HG02852 (cell line): ENCODE results near the gene TNFAIP2.

Experiments used
- ATAC-seq: cut with Tn5 transposase; IDR thresholded peaks from one replicate; pipeline ENCODE4 v1.9.1; 2021; ENCODE audit warnings: mild to moderate bottlenecking, moderate library complexity; ENCODE audit not compliant: unreplicated experiment

Gene TNFAIP2

DNA sequence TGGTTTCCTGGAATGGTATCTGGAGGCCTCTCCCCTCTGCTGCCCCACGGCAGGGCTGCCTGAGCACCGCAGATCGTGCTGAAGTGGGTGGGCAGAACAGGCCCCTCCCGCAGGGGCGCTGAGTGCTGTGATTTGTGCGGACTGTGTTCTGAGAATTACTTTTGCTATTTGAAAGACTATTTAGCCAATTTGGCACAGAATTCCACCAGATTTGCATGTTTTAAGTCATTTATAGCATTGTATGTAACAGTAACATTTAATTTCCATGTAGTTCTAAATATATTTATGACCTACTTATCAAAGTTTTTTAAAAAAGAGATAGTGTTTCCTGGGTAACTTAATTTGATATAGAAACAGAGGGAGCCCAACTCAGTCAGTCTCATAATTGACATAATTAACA, 55.3 kb downstream of the TNFAIP2 start:
- no peak for ATAC-seq

DNA sequence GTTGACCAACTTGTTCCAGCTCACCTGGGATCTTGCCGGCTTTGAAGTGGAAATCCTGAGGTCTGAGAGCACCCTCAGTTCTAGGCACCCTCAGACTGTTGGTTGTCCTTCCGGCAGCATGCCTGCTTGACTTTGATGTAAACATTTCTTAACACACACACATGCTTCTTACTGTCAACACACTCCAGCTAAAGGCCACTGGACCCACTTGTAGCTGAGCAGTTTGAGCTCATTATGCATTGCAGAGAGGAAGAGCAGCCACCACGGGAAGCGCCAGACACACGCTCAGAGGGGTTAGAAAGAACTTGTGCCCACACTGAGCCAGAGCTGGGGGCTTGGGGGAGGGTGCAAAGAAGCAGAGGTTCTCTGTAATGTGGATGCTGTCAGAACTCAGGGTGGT, 55.8 kb downstream of the TNFAIP2 start:
- no peak for ATAC-seq

DNA sequence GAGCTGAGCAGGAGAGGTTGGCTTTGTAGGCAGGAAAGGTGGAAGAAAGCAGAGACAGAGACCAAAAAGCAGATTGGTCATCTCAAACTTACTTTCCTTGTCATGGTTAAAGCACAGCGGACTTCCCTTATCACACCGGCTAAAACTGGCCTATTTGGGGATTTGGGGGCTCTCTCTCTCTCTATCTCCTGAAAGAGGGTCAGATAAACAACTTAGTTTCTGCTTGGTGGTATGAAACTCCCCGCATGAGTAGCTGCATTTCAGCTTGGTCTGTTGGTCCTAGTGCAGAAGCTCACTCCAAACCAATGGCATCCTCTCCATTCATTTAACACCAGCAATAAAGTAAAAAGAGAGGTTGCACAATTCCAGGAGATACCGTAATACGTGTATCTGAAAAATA, 57.1 kb downstream of the TNFAIP2 start:
- no peak for ATAC-seq

DNA sequence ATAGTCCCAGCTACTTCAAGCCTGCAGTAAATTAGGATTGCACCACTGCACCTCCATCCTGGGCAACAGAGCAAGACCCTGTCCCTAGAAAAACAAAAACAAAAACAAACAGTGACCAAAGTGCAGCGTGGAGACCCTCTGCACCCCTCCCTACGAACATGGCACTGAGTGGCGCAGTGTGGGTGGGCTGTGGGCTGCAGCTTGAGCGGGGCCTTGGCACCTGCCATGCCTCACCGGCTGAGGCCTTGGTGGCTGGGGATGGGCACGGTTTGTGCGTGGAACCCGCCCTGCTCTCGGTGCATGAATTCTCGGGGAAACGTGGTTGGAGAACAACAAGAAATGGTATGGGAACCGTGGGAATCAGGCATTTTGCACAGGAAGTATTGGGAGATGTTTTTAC, 60.8 kb downstream of the TNFAIP2 start:
- no peak for ATAC-seq

DNA sequence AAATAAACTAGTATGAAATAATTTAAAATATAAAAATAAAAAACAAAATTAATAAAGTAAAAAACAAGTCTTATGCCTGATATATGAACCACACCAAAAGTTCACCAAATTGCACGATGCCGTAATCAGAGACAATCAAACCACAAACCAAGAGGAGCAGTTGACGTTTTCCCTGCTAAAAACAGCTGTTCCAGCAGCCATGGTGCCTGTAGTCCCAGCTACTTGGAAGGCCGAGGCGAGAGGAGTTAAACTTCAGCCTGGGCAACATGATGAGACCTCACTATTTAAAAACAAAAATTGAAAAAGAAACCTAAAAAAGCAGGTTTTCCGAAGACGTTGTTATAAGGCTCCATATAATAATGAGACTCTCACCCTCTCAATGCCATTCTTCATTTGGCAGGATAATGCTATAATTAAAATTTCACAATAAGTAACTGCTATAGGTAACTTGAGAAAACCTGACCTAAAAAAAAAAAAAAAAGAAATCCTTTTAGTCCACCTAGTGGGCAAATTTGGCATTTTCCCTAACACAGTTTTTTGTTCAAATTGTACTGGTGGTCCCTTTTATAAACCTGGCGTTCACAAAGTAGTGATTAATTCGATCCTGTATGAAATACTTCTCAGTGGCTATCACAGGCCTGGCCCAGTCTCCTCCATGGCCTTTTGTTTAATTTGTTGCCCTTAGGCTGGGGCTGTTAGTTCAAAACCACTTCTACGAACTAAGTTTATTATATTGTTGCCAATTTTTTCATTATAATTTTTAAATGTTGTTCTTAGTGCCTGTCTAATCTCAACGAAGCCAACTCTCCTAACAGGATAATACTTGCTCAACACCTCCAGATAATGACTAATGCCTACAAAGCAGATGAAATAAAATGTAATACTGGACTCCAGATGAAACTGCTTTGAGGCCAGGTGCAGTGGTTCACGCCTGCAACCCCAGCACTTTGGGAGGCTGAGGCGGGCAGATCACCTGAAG, 62.1 kb downstream of the TNFAIP2 start:
- no peak for ATAC-seq

DNA sequence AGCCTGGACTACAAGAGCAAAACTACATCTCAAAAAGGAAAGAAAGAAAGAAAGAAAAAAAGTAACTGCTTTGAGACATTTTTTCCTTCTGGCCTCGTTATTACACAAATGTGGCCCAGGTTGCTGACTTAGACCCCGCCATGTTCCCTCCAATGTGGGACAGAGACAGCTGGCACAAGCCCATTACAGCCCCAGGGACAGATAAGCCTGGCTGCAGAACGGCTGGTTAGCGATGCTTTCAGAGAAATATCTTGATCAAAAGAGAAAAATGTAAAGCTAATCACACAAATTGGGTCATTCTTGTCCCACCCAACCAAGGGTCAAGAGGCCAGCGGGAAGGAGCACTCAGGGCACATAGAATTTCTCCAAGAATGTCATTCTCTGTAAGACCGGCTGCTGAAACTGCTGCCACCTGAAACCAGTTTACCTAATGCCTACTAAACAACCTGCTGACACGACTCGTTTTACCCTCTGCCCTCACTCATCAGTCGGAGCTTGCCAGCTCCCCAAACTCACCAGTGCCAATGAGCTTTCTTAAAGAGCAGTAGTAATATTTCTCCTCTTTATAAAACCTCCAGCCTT, 63.1 kb downstream of the TNFAIP2 start:
- no peak for ATAC-seq
